ENCODE results near the gene SMURF2. TPM values are rescaled to one million over a fixed set of nuclear protein-coding genes. Genes with fewer than 3 reads are reported as not detected.

SMURF2 gene
- total RNA-seq, 4 donors from 2014 or later, result 30.5 to 52.7 (median 44.1) TPM

- DNase-seq (ENCODE audit: extremely low spot score), result no peak
- Histone ChIP-seq H3K27me3 (no peaks in the 10 kb centered on the region), H3K9me3 (no peaks in the 10 kb centered on the region), H3K4me1 (peaks cover 27 to 67% (median 53%) of the 10 kb centered on the region in 4 donors), H3K4me3 (no peak overlapping the region), H3K27ac (replicated peaks in 1 of 4) (no peak overlapping the region), H3K36me3 (no peaks in the 10 kb centered on the region)
- TF ChIP-seq EP300 (IDR thresholded peaks at IDR 0.05), result no peak
- no peak for TF ChIP-seq POLR2A (IDR thresholded peaks at IDR 0.05; ENCODE audit: low read depth)
- TF ChIP-seq, protein P1, sequence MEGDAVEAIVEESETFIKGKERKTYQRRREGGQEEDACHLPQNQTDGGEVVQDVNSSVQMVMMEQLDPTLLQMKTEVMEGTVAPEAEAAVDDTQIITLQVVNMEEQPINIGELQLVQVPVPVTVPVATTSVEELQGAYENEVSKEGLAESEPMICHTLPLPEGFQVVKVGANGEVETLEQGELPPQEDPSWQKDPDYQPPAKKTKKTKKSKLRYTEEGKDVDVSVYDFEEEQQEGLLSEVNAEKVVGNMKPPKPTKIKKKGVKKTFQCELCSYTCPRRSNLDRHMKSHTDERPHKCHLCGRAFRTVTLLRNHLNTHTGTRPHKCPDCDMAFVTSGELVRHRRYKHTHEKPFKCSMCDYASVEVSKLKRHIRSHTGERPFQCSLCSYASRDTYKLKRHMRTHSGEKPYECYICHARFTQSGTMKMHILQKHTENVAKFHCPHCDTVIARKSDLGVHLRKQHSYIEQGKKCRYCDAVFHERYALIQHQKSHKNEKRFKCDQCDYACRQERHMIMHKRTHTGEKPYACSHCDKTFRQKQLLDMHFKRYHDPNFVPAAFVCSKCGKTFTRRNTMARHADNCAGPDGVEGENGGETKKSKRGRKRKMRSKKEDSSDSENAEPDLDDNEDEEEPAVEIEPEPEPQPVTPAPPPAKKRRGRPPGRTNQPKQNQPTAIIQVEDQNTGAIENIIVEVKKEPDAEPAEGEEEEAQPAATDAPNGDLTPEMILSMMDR (IDR thresholded peaks at IDR 0.05), result no peak
- TF ChIP-seq POLR2AphosphoS5 (IDR thresholded peaks at IDR 0.05), result no peak
- WGBS, result 86% methylated on average over 1 of the region's 1 CpG
- intact Hi-C loops (cut with DNase I), result no loop called here
Measured at GRCh38 chr17:64628641-64629040, 33.5 kb downstream of the SMURF2 start.

GRCh38 chr17:64627797-64628196 is 34.3 kb downstream of the SMURF2 start:
- intact Hi-C loops (cut with DNase I), result no loop called here
- no peaks in the 10 kb centered on the region for H3K27me3 ChIP-seq
- no peak overlapping the region for H3K4me3 ChIP-seq
- H3K27ac ChIP-seq (replicated peaks in 1 of 4), result no peak overlapping the region
- 100% methylated on average over 5 of the region's 5 CpGs for WGBS
- DNase-seq (ENCODE audit: extremely low spot score), result peak; percentile 31
- H3K4me1 ChIP-seq, result peaks cover 30 to 68% (median 57%) of the 10 kb centered on the region in 4 donors
- H3K36me3 ChIP-seq, result no peaks in the 10 kb centered on the region
- TF ChIP-seq POLR2AphosphoS5 (IDR thresholded peaks at IDR 0.05) (no peak), EP300 (IDR thresholded peaks at IDR 0.05) (no peak), POLR2A (IDR thresholded peaks at IDR 0.05; ENCODE audit: low read depth) (no peak)
- TF ChIP-seq, protein P1 (IDR thresholded peaks at IDR 0.05), result no peak
- H3K9me3 ChIP-seq, result no peaks in the 10 kb centered on the region

DNA sequence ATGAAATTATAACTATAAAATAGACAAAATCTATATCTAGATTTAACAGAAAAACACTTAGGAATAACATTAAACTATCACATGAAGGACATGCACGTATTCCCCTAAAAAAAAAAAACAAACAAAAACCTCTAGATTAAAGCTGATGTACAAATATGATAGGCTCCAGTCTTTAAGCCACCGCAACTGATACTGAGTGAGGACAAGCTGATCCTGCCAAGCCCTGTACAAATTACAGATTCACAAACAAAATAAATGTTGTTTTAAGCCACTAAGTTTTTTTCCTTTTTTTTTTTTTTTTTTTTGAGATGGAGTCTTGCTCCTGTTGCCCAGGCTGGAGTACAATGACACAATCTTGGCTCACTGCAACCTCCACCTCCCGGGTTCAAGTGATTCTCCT is 35.3 kb downstream of the SMURF2 start:
- Histone ChIP-seq H3K27ac (replicated peaks in 1 of 4) (no peak overlapping the region), H3K4me1 (peaks cover 30 to 59% (median 50%) of the 10 kb centered on the region in 4 donors), H3K9me3 (no peaks in the 10 kb centered on the region), H3K36me3 (no peaks in the 10 kb centered on the region), H3K27me3 (no peaks in the 10 kb centered on the region), H3K4me3 (no peak overlapping the region)
- WGBS, result 85% methylated on average over 3 of the region's 3 CpGs
- no peak for TF ChIP-seq EP300 (IDR thresholded peaks at IDR 0.05)
- no peak for TF ChIP-seq POLR2A (IDR thresholded peaks at IDR 0.05; ENCODE audit: low read depth)
- TF ChIP-seq, protein P1 (IDR thresholded peaks at IDR 0.05), result no peak
- TF ChIP-seq POLR2AphosphoS5 (IDR thresholded peaks at IDR 0.05), result no peak
- no peak for DNase-seq (ENCODE audit: extremely low spot score)
- intact Hi-C loops (cut with DNase I), result no loop called here

- intact Hi-C loops (cut with DNase I), result no loop called here
Measured at GRCh38 chr17:64625541-64625940, 36.6 kb downstream of the SMURF2 start.

More at GRCh38 chr17:64625541-64625940, 36.6 kb downstream of the SMURF2 start:
- 92% methylated on average over 4 of the region's 4 CpGs for WGBS
- Histone ChIP-seq H3K9me3 (no peaks in the 10 kb centered on the region), H3K4me1 (peaks cover 31 to 58% (median 41%) of the 10 kb centered on the region in 4 donors), H3K27me3 (no peaks in the 10 kb centered on the region), H3K4me3 (no peak overlapping the region), H3K27ac (replicated peaks in 1 of 4) (no peak overlapping the region), H3K36me3 (no peaks in the 10 kb centered on the region)
- DNase-seq (ENCODE audit: extremely low spot score), result no peak
- TF ChIP-seq POLR2A (IDR thresholded peaks at IDR 0.05; ENCODE audit: low read depth) (no peak), POLR2AphosphoS5 (IDR thresholded peaks at IDR 0.05) (no peak), EP300 (IDR thresholded peaks at IDR 0.05) (no peak)
- TF ChIP-seq, protein P1 (IDR thresholded peaks at IDR 0.05), result no peak

Data from esophagus muscularis mucosa (tissue), 4 donors.